Erythroblast (primary cell): Measurements from ENCODE around the gene ANKFY1.

ENCODE experiments used
- GATA1 ChIP-seq: IDR thresholded peaks from 2 replicates; pipeline ENCODE4 v1.6.1; 2011; ENCODE audit warnings: low read depth, mild to moderate bottlenecking, control low read depth, low read length, moderate library complexity
- POLR2A ChIP-seq: IDR thresholded peaks from 2 replicates; pipeline ENCODE4 v1.6.1; 2011; ENCODE audit warnings: mild to moderate bottlenecking, low read length

GRCh38 chr17:4209611-4210010 is 54.2 kb downstream of the ANKFY1 start:
- TF ChIP-seq POLR2A (no peak), GATA1 (no peak)
